ENCODE results near the gene RASL12. TPM values are rescaled to one million over a fixed set of nuclear protein-coding genes. Genes with fewer than 3 reads are reported as not detected.

The RASL12 gene
- total RNA-seq, 1 experiment from 2014 or later: 0.12 TPM

DNA sequence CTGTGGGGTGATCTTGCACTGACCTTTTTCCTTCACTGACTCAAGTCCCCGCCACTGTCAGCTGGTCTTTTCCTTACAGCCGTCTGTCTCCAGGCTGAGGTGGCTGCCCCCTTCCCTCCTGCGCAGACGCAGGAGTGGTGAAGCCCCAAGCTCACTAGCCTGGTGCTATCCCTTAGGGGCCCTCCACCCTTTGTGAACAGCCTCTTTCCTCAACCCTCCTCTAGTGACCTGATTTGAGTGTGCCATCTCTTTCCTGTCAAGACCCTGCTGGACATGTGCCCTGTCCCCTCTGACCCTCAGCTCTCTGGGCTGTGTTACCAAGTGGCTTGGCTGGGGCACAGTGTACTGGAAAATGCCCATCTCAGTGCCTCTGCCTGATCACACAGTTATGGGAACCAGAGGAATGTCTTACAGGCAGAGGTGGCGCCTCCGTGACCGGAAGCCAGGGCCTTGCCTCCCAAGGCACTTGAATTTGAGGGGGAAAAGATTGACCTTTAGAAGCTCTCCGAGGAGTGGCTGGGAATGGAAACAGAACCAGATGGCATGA lies 17.5 kb upstream of the RASL12 start:
- CTCF ChIA-PET: interaction anchor here (1.3 to 3.1 kb wide), 2 partner anchors 16 to 30 kb away, joined by 3 to 12 read pairs; no protein-coding TSS in a partner anchor
- intact Hi-C loops (cut with micrococcal nuclease; ENCODE audit: unreplicated experiment): no loop called here
- no peaks in the 10 kb centered on the region for H3K9me3 Mint-ChIP-seq (ENCODE audit: low read depth, unreplicated experiment)
- no peak overlapping the region for H3K4me3 Mint-ChIP-seq (ENCODE audit: low read depth, unreplicated experiment)
- H3K27me3 Mint-ChIP-seq (ENCODE audit: unreplicated experiment): peaks cover 43% of the 10 kb centered on the region
- BruUV-seq (replicated peaks): no TSS peak
- H3K4me1 Mint-ChIP-seq (ENCODE audit: low read depth, unreplicated experiment): peaks cover 21% of the 10 kb centered on the region
- no peak overlapping the region for H3K27ac Mint-ChIP-seq (ENCODE audit: unreplicated experiment)
- TF ChIP-seq, protein P1, sequence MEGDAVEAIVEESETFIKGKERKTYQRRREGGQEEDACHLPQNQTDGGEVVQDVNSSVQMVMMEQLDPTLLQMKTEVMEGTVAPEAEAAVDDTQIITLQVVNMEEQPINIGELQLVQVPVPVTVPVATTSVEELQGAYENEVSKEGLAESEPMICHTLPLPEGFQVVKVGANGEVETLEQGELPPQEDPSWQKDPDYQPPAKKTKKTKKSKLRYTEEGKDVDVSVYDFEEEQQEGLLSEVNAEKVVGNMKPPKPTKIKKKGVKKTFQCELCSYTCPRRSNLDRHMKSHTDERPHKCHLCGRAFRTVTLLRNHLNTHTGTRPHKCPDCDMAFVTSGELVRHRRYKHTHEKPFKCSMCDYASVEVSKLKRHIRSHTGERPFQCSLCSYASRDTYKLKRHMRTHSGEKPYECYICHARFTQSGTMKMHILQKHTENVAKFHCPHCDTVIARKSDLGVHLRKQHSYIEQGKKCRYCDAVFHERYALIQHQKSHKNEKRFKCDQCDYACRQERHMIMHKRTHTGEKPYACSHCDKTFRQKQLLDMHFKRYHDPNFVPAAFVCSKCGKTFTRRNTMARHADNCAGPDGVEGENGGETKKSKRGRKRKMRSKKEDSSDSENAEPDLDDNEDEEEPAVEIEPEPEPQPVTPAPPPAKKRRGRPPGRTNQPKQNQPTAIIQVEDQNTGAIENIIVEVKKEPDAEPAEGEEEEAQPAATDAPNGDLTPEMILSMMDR (IDR thresholded peaks at IDR 0.05; ENCODE audit: unreplicated experiment): no peak
- no peak for DNase-seq
- H3K36me3 Mint-ChIP-seq (ENCODE audit: insufficient read depth, unreplicated experiment): no peaks in the 10 kb centered on the region

DNA sequence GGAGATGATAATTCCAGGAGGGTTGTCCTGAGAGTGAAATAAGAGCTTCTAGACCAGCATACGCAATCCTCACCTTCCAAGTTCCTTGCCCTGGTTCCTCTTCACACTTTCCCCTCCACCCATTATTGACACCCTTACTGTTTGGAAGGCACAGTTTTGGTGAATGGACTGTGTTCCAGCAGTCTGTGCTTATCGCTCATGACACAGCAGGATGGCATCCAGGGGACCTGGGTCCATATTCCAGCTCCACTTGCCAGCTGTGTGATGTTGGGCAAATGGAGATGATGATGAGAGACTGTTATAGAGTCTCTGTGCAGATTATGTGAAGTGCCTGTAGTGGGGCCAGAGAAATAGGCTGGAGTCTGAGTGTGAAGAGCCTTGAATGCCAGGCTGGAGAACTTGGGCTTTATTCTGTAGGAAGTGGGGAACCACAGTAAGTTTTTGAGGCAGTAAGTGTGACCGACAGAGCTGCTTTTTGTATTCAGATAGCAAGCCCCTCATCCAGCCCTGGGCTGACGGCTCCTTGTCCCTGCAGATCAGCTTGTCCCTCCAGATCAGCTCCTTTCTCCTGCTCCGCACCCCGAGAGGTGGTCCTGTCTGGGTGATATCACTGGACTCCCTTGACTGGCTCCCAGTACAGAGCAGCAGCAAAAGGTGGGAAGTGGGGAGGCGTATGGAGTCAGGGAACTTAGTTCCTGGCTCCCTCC lies 16.9 kb upstream of the RASL12 start:
- H3K27me3 Mint-ChIP-seq (ENCODE audit: unreplicated experiment): peaks cover 43% of the 10 kb centered on the region
- peaks cover 21% of the 10 kb centered on the region for H3K4me1 Mint-ChIP-seq (ENCODE audit: low read depth, unreplicated experiment)
- TF ChIP-seq, protein P1 (IDR thresholded peaks at IDR 0.05; ENCODE audit: unreplicated experiment): no peak
- CTCF ChIA-PET: interaction anchor here (1.3 to 3.1 kb wide), 2 partner anchors 15 to 29 kb away, joined by 3 to 12 read pairs; no protein-coding TSS in a partner anchor
- H3K36me3 Mint-ChIP-seq (ENCODE audit: insufficient read depth, unreplicated experiment): no peaks in the 10 kb centered on the region
- H3K9me3 Mint-ChIP-seq (ENCODE audit: low read depth, unreplicated experiment): no peaks in the 10 kb centered on the region
- DNase-seq: no peak
- H3K4me3 Mint-ChIP-seq (ENCODE audit: low read depth, unreplicated experiment): no peak overlapping the region
- BruUV-seq (replicated peaks): no TSS peak
- intact Hi-C loops (cut with micrococcal nuclease; ENCODE audit: unreplicated experiment): no loop called here
- no peak overlapping the region for H3K27ac Mint-ChIP-seq (ENCODE audit: unreplicated experiment)

DNA sequence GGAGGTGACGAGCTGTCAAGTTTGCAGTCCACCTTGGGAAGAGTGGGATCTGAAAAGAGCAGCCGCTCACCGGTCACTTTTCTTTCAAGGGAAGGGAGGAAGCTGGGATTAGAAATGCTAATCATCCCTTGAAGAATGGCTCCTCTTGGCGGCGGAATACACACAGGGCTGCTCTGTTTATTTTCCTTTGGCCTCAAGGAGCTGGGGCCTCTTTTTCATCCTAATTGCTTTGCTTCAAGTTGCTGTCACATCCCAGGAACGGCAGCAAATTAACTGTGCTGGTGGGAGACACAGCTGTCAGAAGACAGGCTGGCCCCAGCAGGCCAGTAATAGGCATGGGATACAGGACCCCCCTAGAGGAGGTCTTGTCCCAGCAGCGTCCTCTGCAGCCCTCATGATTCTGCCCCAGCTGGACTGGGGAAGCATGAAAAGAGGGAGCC lies 15.5 kb upstream of the RASL12 start:
- H3K9me3 Mint-ChIP-seq (ENCODE audit: low read depth, unreplicated experiment): no peaks in the 10 kb centered on the region
- H3K36me3 Mint-ChIP-seq (ENCODE audit: insufficient read depth, unreplicated experiment): no peaks in the 10 kb centered on the region
- H3K4me1 Mint-ChIP-seq (ENCODE audit: low read depth, unreplicated experiment): peaks cover 13% of the 10 kb centered on the region
- H3K27me3 Mint-ChIP-seq (ENCODE audit: unreplicated experiment): peaks cover 54% of the 10 kb centered on the region
- BruUV-seq (replicated peaks): no TSS peak
- CTCF ChIA-PET: interaction anchor here (0.9 to 3.1 kb wide), 4 partner anchors 18 to 154 kb away, joined by 3 to 12 read pairs (median 4); no protein-coding TSS in a partner anchor
- TF ChIP-seq, protein P1 (IDR thresholded peaks at IDR 0.05; ENCODE audit: unreplicated experiment): no peak
- no peak overlapping the region for H3K27ac Mint-ChIP-seq (ENCODE audit: unreplicated experiment)
- H3K4me3 Mint-ChIP-seq (ENCODE audit: low read depth, unreplicated experiment): no peak overlapping the region
- intact Hi-C loops (cut with micrococcal nuclease; ENCODE audit: unreplicated experiment): no loop called here
- DNase-seq: no peak

DNA sequence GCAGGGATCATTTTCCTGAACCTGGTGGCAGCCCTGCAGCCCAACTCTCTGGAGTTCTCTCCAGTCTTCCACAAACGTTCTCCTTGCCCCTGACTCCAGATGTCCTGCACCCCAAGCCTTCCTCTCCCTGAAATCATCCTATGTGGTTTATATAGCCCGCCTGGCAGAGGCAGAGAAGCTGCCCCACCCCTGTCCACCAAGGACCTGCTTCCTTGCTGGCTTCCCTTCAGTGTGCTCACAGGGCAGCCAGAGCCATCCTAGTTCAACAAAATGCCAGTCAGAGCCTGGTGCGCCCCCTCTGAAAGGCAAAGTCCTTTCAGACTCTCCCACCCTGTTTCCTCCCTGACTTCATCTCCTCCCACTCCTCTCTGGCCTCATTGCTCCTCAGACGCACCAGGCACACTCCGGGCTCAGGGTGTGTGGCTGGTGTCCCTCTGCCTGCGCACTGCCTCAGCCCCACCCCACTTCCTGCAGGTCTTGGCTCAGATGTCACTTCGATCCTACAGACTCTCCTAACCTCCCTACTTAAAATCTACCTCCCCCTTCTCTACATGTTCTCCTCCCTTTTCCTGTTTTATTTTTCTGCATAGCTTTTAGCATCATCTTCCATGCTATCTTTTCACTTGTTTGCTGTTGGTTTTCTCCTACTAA lies 14.6 kb upstream of the RASL12 start:
- H3K9me3 Mint-ChIP-seq (ENCODE audit: low read depth, unreplicated experiment): no peaks in the 10 kb centered on the region
- no TSS peak for BruUV-seq (replicated peaks)
- H3K27me3 Mint-ChIP-seq (ENCODE audit: unreplicated experiment): peaks cover 58% of the 10 kb centered on the region
- CTCF ChIA-PET: interaction anchor here (0.9 to 3.1 kb wide), 4 partner anchors 19 to 154 kb away, joined by 3 to 12 read pairs (median 4); no protein-coding TSS in a partner anchor
- intact Hi-C loops (cut with micrococcal nuclease; ENCODE audit: unreplicated experiment): no loop called here
- peak; percentile 34 for DNase-seq
- peaks cover 13% of the 10 kb centered on the region for H3K4me1 Mint-ChIP-seq (ENCODE audit: low read depth, unreplicated experiment)
- no peak overlapping the region for H3K27ac Mint-ChIP-seq (ENCODE audit: unreplicated experiment)
- no peaks in the 10 kb centered on the region for H3K36me3 Mint-ChIP-seq (ENCODE audit: insufficient read depth, unreplicated experiment)
- TF ChIP-seq, protein P1 (IDR thresholded peaks at IDR 0.05; ENCODE audit: unreplicated experiment): no peak
- H3K4me3 Mint-ChIP-seq (ENCODE audit: low read depth, unreplicated experiment): peak overlapping the region; percentile 2

All from Calu3 (cell line).